Adrenal gland (tissue), 12 donors: ENCODE data around the gene ARRB2. TPM values are rescaled to one million over a fixed set of nuclear protein-coding genes. Genes with fewer than 3 reads are reported as not detected.
A peak's percentile ranks its signal among the peaks of the same experiment; 100 is the strongest.
"Not testable (repeated sequence)": the region's sequence is repeated elsewhere in the genome, so short reads cannot be mapped to it uniquely, and the experiment has no call there.

Experiments
- DNase-seq, 7 donors: peaks; one replicate each; pipeline ENCODE4 v3.0.0-alpha.2; 2019 to 2020
- H3K27ac ChIP-seq, 5 donors: fragments of 200-600 bp; sonication (generic) in 4 of 5; 1 replicate in 3 of 5; 2 replicates in 2 of 5; pipeline versions ENCODE4 v1.5.1 to v1.8.0; 2016 to 2020; ENCODE audit warnings: mild to moderate bottlenecking in 1 of 5
- H3K27me3 ChIP-seq: fragments of 200-600 bp; 2 replicates; pipeline ENCODE4 v1.8.0; 2021
- H3K36me3 ChIP-seq, 2 donors: fragments of 200-600 bp; replicated peaks in 1 of 2; 1 replicate in 1 of 2; 2 replicates in 1 of 2; pipeline versions ENCODE4 v1.5.1 to v1.8.0; 2018 to 2022
- H3K4me1 ChIP-seq, 2 donors: fragments of 200-600 bp; replicated peaks in 1 of 2; 1 replicate in 1 of 2; 2 replicates in 1 of 2; pipeline versions ENCODE4 v1.5.1 to v1.8.0; 2018 to 2021
- H3K4me3 ChIP-seq, 4 donors: fragments of 200-600 bp; sonication (generic) in 3 of 4; one replicate each; pipeline ENCODE4 v1.5.1; 2016 to 2018
- H3K9me3 ChIP-seq, 3 donors: fragments of 200-600 bp; sonication (generic) in 1 of 3; replicated peaks in 1 of 3; 1 replicate in 2 of 3; 2 replicates in 1 of 3; pipeline versions ENCODE4 v1.5.1 to v1.8.0; 2016 to 2021
- CTCF ChIP-seq, 6 experiments: fragments of 450-650 bp in 4 of 6; fragments of 200-600 bp in 2 of 6; sonication (generic) in 1 of 6; IDR thresholded peaks; 1 replicate in 5 of 6; 2 replicates in 1 of 6; pipeline versions ENCODE4 v1.5.1 to v1.8.0; 2016 to 2021; ENCODE audit warnings: antibody characterized with exemption in 6 of 6, mild to moderate bottlenecking in 2 of 6, moderate library complexity in 1 of 6
- POLR2A ChIP-seq, 2 donors: fragments of 450-650 bp; IDR thresholded peaks; one replicate each; pipeline ENCODE4 v1.6.1; 2017; ENCODE audit warnings: antibody characterized with exemption in 2 of 2, mild to moderate bottlenecking in 2 of 2, moderate library complexity in 1 of 2
- WGBS, 4 donors: extraction: QIAGEN DNeasy Blood & Tissue Kit in 2 of 4; methylation state at CpG; one replicate each; pipeline versions ENCODE4 v1.1.5 to v1.1.7; 2013 to 2017; 5-methylcytosine and 5-hydroxymethylcytosine counted together
- intact Hi-C, 2 donors: fragments of 100-400 bp; cut with DNase I; formaldehyde crosslinking; loops; one replicate each; pipeline versions ENCODE4 v1.14.1 to v1.15.0; 2022 to 2023
- polyA plus RNA-seq, 3 donors: library from polyadenylated mRNA; stranded (reverse); fragments of 200-250 nt in 2 of 3; fragments of 350-450 nt in 1 of 3; fragmentation: Illumina TruSeq in 1 of 3; extraction: RNeasy Lipid Tissue Mini Kit (QIAGEN cat#74804) in 1 of 3; gene quantifications; one replicate each; pipeline ENCODE4 v1.2.3, GENCODE V29; 2013 to 2014
- total RNA-seq, 9 donors: library from RNA; depleted of rRNA in 4 of 9; stranded (reverse); fragments of >200 nt in 4 of 9; fragments of 120-200 nt in 1 of 9; fragmentation: NEBNext Ultra II Directional in 1 of 9; extraction: Animal tissue kit (Norgen Biotek cat#: 25700) in 1 of 9; gene quantifications; one replicate each; pipeline versions ENCODE4 v1.1.0 to v1.2.4, GENCODE V29; 2013 to 2023
- donor health status: healthy with polysubstance abuse.
- donor health status: Bipolar disorder and iron deficiency.
- donor health status: DM: yes; HTN: yes; CAD: no.
- donor health status: DM: no; HTN: no; CAD: no.
- donor health status: DM: no; HTN: no; CAD: no.
- donor health status: DM: yes; HTN: yes; CAD: no.

Gene ARRB2
- total and polyA plus RNA-seq, 12 donors = 14.6 to 130 (median 60.0) TPM

- Histone ChIP-seq H3K4me1 (peaks cover 6 to 14% of the 10 kb centered on the region in 2 donors), H3K27me3 (no peaks in the 10 kb centered on the region), H3K9me3 (no peaks in the 10 kb centered on the region), H3K36me3 (no peaks in the 10 kb centered on the region), H3K27ac (no peak overlapping the region), H3K4me3 (no peak overlapping the region)
- WGBS, 4 donors = 60 to 92% (median 82%) methylated on average over 1 of the region's 1 CpG
- DNase-seq = no peak
- TF ChIP-seq POLR2A (IDR thresholded peaks at IDR 0.05) = no peak
- no peak for TF ChIP-seq CTCF (IDR thresholded peaks at IDR 0.05)
- intact Hi-C loops = no loop called here
Measured at GRCh38 chr17:4701116-4701515, 9.3 kb upstream of the ARRB2 start.

- DNase-seq = no peak
- intact Hi-C loops = no loop called here
Measured at GRCh38 chr17:4703330-4703691, 7.1 kb upstream of the ARRB2 start.

GRCh38 chr17:4704574-4704907, 5.9 kb upstream of the ARRB2 start:
- H3K36me3 ChIP-seq, intact Hi-C loops, H3K27me3 ChIP-seq, H3K9me3 ChIP-seq, DNase-seq: not testable (repeated sequence)
- Histone ChIP-seq H3K27ac (peak overlapping the region in 2 of 5 donors; percentile 80 to 83), H3K4me1 (peaks cover 7 to 14% of the 10 kb centered on the region in 2 donors), H3K4me3 (peak overlapping the region in 1 of 4 donors; percentile 78)
- 48 to 59% (median 51%) methylated on average over 14 of the region's 14 CpGs for WGBS, 4 donors

More at GRCh38 chr17:4703330-4703691, 7.1 kb upstream of the ARRB2 start:
- 4 to 9% (median 8%) methylated on average over 15 of the region's 15 CpGs for WGBS, 4 donors
- H3K4me1 ChIP-seq = peaks cover 6 to 14% of the 10 kb centered on the region in 2 donors
- H3K36me3 ChIP-seq = no peaks in the 10 kb centered on the region
- TF ChIP-seq CTCF (IDR thresholded peaks at IDR 0.05) (no peak), POLR2A (IDR thresholded peaks at IDR 0.05) (no peak)
- peak overlapping the region; percentile 40 to 83 (median 70) for H3K4me3 ChIP-seq
- peak overlapping the region in 3 of 5 donors; percentile 67 to 83 (median 80) for H3K27ac ChIP-seq
- no peaks in the 10 kb centered on the region for H3K9me3 ChIP-seq
- no peaks in the 10 kb centered on the region for H3K27me3 ChIP-seq

GRCh38 chr17:4704991-4705390, 5.4 kb upstream of the ARRB2 start:
- Histone ChIP-seq H3K27ac (no peak overlapping the region), H3K4me3 (no peak overlapping the region), H3K27me3 (no peaks in the 10 kb centered on the region), H3K36me3 (no peaks in the 10 kb centered on the region), H3K9me3 (no peaks in the 10 kb centered on the region), H3K4me1 (peaks cover 11 to 14% of the 10 kb centered on the region in 2 donors)
- intact Hi-C loops = no loop called here
- 95 to 98% (median 97%) methylated on average over 15 of the region's 15 CpGs for WGBS, 4 donors
- TF ChIP-seq POLR2A (IDR thresholded peaks at IDR 0.05) = no peak
- no peak for TF ChIP-seq CTCF (IDR thresholded peaks at IDR 0.05)
- DNase-seq = no peak

- TF ChIP-seq POLR2A (IDR thresholded peaks at IDR 0.05) = no peak
- no peak for TF ChIP-seq CTCF (IDR thresholded peaks at IDR 0.05)
- intact Hi-C loops = no loop called here
- no peaks in the 10 kb centered on the region for H3K9me3 ChIP-seq
- WGBS, 4 donors = 80 to 83% (median 81%) methylated on average over 7 of the region's 7 CpGs
- no peak overlapping the region for H3K4me3 ChIP-seq
- no peaks in the 10 kb centered on the region for H3K27me3 ChIP-seq
- H3K36me3 ChIP-seq = no peaks in the 10 kb centered on the region
- DNase-seq = no peak
- peaks cover 16 to 18% of the 10 kb centered on the region in 2 donors for H3K4me1 ChIP-seq
- H3K27ac ChIP-seq = no peak overlapping the region
Measured at GRCh38 chr17:4706121-4706520, 4.3 kb upstream of the ARRB2 start.
